ENCODE measurements around the gene LUM. TPM values are rescaled to one million over a fixed set of nuclear protein-coding genes. Genes with fewer than 3 reads are reported as not detected.
"Not testable (repeated sequence)": the region's sequence is repeated elsewhere in the genome, so short reads cannot be mapped to it uniquely, and the experiment has no call there.

Gene LUM
- total and polyA plus RNA-seq, 3 donors from 2014 or later, result 8.3 to 213 (median 17.5) TPM

- intact Hi-C loops (cut with DNase I; ENCODE audit: low total_unique reads), result no loop called here
- WGBS, 2 donors, result 76 to 91% methylated on average over 5 to 6 of the region's 6 CpGs
- Histone ChIP-seq H3K4me1 (peaks cover 2% of the 10 kb centered on the region), H3K4me3 (no peak overlapping the region), H3K27ac (no peak overlapping the region), H3K27me3 (no peaks in the 10 kb centered on the region), H3K36me3 (ENCODE audit: low read depth, missing control alignments) (no peaks in the 10 kb centered on the region), H3K9me3 (no peaks in the 10 kb centered on the region)
- TF ChIP-seq POLR2A (IDR thresholded peaks at IDR 0.05) (no peak), CTCF (IDR thresholded peaks at IDR 0.05) (no peak)
- DNase-seq, result no peak
These were observed 19.2 kb downstream of the LUM start for GRCh38 chr12:91091916-91092715.

DNA sequence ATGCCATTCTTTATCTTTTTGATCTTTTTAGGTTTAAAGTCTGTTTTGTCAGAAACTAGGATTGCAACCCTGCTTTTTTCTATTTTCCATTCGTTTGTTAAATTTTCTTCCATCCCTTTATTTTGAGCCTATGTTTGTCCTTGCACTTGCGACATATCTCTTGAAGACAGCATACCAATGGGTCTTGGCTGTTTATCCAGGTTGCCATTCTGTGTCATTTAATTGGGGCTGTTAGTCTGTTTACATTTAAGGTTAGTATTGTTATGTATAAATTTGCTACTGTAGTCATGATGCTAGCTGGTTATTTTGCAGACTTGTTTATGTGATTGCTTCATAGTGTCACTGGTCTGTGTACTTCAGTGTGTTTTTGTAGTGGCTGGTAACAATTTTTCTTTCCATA is 21.3 kb downstream of the LUM start:
- 81 to 91% methylated on average over 2 of the region's 2 CpGs for WGBS, 2 donors
- H3K27me3 ChIP-seq; H3K9me3 ChIP-seq; H3K4me1 ChIP-seq; H3K36me3 ChIP-seq (ENCODE audit: low read depth, missing control alignments); H3K4me3 ChIP-seq; H3K27ac ChIP-seq; DNase-seq; intact Hi-C loops (cut with DNase I; ENCODE audit: low total_unique reads): not testable (repeated sequence)

DNA sequence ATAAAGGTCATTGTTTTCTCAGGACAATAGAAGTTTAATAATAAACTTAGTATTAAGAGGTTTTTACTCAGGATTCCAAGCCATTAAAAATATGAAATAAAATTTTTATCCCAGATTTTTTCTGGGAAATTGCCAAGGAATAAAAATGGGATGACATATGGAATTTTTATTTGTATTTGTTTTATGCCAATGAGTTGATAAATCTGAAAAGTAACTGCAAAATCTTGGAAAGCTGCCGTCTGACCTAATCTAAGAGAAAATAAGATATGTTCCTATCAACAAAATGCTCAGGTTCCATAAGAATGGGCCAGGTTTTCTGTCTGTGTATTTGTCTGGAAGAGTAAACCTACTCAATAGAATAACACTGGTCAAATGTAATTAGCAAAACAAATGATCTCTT is 31.3 kb downstream of the LUM start:
- intact Hi-C loops (cut with DNase I; ENCODE audit: low total_unique reads), result no loop called here
- peaks cover 3% of the 10 kb centered on the region for H3K4me1 ChIP-seq
- H3K9me3 ChIP-seq, result no peaks in the 10 kb centered on the region
- H3K27me3 ChIP-seq, result no peaks in the 10 kb centered on the region
- DNase-seq, result no peak
- TF ChIP-seq POLR2A (IDR thresholded peaks at IDR 0.05) (no peak), CTCF (IDR thresholded peaks at IDR 0.05) (no peak)
- H3K4me3 ChIP-seq, result no peak overlapping the region
- no peaks in the 10 kb centered on the region for H3K36me3 ChIP-seq (ENCODE audit: low read depth, missing control alignments)
- WGBS, 2 donors, result 83 to 87% methylated on average over 1 of the region's 1 CpG
- no peak overlapping the region for H3K27ac ChIP-seq

- TF ChIP-seq POLR2A (IDR thresholded peaks at IDR 0.05) (no peak), CTCF (IDR thresholded peaks at IDR 0.05) (no peak)
- no peak overlapping the region for H3K4me3 ChIP-seq
- 55 to 65% methylated on average over 1 of the region's 1 CpG for WGBS, 2 donors
These were observed 32.8 kb downstream of the LUM start for GRCh38 chr12:91078501-91078900.

GRCh38 chr12:91077228-91077954 is 33.9 kb downstream of the LUM start:
- peaks cover 3% of the 10 kb centered on the region for H3K4me1 ChIP-seq
- intact Hi-C loops (cut with DNase I; ENCODE audit: low total_unique reads), result no loop called here
- no peaks in the 10 kb centered on the region for H3K36me3 ChIP-seq (ENCODE audit: low read depth, missing control alignments)
- no peaks in the 10 kb centered on the region for H3K9me3 ChIP-seq
- H3K4me3 ChIP-seq, result no peak overlapping the region
- DNase-seq, result no peak
- WGBS, 2 donors, result 86 to 94% methylated on average over 5 of the region's 5 CpGs
- H3K27ac ChIP-seq, result no peak overlapping the region
- TF ChIP-seq POLR2A (IDR thresholded peaks at IDR 0.05), result no peak
- no peak for TF ChIP-seq CTCF (IDR thresholded peaks at IDR 0.05)
- no peaks in the 10 kb centered on the region for H3K27me3 ChIP-seq

More at GRCh38 chr12:91078501-91078900, 32.8 kb downstream of the LUM start:
- Histone ChIP-seq H3K27me3 (no peaks in the 10 kb centered on the region), H3K9me3 (no peaks in the 10 kb centered on the region), H3K27ac (no peak overlapping the region), H3K4me1 (peaks cover 3% of the 10 kb centered on the region), H3K36me3 (ENCODE audit: low read depth, missing control alignments) (no peaks in the 10 kb centered on the region)
- intact Hi-C loops (cut with DNase I; ENCODE audit: low total_unique reads), result no loop called here
- DNase-seq, result no peak

Data from testis (tissue), 3 donors.